NT2/D1 (cell line): Measurements from ENCODE around the gene ALDH16A1.

Experiments
- SUZ12 ChIP-seq: IDR thresholded peaks from 2 replicates; pipeline ENCODE4 v1.6.1; 2011; ENCODE audit not compliant: insufficient read length, insufficient read depth; ENCODE audit errors: extremely low read depth
- YY1 ChIP-seq: IDR thresholded peaks from 2 replicates; pipeline ENCODE4 v1.6.1; 2011; ENCODE audit not compliant: insufficient read length, insufficient read depth
- ZNF274 ChIP-seq: IDR thresholded peaks from 2 replicates; pipeline ENCODE4 v1.6.1; 2011; ENCODE audit warnings: mild to moderate bottlenecking, low read depth, low read length

DNA sequence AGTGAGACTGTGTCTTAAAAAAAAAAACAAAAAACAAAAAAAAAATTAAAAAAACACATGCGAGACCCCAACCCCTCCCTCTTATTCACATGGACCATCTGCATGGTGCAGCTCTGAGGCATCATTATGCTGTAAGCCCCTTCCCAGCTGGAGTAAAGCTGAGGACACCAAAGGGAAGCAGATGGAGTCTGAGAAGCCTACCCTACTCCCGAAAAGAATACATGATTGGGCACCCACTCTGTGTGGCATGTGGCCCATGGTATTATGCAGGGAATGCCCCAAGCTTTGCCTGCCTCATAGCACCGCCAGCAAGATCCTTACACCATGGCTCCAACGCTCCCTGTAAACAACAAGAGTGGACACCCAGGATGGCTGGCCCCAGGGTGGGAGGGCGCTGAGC lies 34.5 kb upstream of the ALDH16A1 start:
- no peak for TF ChIP-seq YY1
- no peak for TF ChIP-seq ZNF274
- TF ChIP-seq SUZ12 = no peak
